Hepatocyte (in vitro differentiated cells): ENCODE data around the gene CDH4.

ENCODE experiments used
- EZH2 ChIP-seq: fragments of 200-600 bp; sonication (generic); IDR thresholded peaks from 2 replicates; pipeline ENCODE4 v1.6.1; 2016; ENCODE audit warnings: antibody characterized with exemption, mild to moderate bottlenecking, borderline replicate concordance
- EZH2phosphoT487 ChIP-seq: fragments of 200-600 bp; sonication (generic); IDR thresholded peaks from one replicate; pipeline ENCODE4 v1.6.1; 2018; ENCODE audit warnings: antibody characterized with exemption, mild to moderate bottlenecking, low read depth, moderate library complexity; ENCODE audit not compliant: unreplicated experiment, severe bottlenecking
- TF ChIP-seq, protein P1 (sequence below): fragments of 200-600 bp; sonication (generic); IDR thresholded peaks from 2 replicates; pipeline ENCODE4 v1.5.1; 2016; ENCODE audit warnings: antibody characterized with exemption, mild to moderate bottlenecking; ENCODE audit not compliant: poor library complexity

- no peak for TF ChIP-seq EZH2phosphoT487
- TF ChIP-seq EZH2, result no peak
- TF ChIP-seq, protein P1, sequence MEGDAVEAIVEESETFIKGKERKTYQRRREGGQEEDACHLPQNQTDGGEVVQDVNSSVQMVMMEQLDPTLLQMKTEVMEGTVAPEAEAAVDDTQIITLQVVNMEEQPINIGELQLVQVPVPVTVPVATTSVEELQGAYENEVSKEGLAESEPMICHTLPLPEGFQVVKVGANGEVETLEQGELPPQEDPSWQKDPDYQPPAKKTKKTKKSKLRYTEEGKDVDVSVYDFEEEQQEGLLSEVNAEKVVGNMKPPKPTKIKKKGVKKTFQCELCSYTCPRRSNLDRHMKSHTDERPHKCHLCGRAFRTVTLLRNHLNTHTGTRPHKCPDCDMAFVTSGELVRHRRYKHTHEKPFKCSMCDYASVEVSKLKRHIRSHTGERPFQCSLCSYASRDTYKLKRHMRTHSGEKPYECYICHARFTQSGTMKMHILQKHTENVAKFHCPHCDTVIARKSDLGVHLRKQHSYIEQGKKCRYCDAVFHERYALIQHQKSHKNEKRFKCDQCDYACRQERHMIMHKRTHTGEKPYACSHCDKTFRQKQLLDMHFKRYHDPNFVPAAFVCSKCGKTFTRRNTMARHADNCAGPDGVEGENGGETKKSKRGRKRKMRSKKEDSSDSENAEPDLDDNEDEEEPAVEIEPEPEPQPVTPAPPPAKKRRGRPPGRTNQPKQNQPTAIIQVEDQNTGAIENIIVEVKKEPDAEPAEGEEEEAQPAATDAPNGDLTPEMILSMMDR, result no peak
These were observed 95.4 kb downstream of the CDH4 start for GRCh38 chr20:61347443-61347842.
